ENCODE data around the gene ZNF33B. TPM values are rescaled to one million over a fixed set of nuclear protein-coding genes. Genes with fewer than 3 reads are reported as not detected.

Gene ZNF33B
- total and polyA plus RNA-seq, 9 of the 15 experiments (the other 6 are each of a cell fraction or from before 2014, with no cell fraction given) = 6.9 to 23.9 (median 15.4) TPM

- no peak for TF ChIP-seq ZNF146 (CRISPR knock-in tag; IDR thresholded peaks at IDR 0.05; ENCODE audit: unreplicated experiment)
- peak in 1 of 2 experiments; percentile 98 for TF ChIP-seq AFF1 (IDR thresholded peaks at IDR 0.05; ENCODE audit: low read depth in 1 of 2, partially characterized antibody in 2 of 2)
- peak; percentile 87; the same call in 1 of the 2 replicates for TF ChIP-seq MBD2 (IDR thresholded peaks at IDR 0.05; ENCODE audit: borderline replicate concordance, low read depth)
- TF ChIP-seq, protein P1, sequence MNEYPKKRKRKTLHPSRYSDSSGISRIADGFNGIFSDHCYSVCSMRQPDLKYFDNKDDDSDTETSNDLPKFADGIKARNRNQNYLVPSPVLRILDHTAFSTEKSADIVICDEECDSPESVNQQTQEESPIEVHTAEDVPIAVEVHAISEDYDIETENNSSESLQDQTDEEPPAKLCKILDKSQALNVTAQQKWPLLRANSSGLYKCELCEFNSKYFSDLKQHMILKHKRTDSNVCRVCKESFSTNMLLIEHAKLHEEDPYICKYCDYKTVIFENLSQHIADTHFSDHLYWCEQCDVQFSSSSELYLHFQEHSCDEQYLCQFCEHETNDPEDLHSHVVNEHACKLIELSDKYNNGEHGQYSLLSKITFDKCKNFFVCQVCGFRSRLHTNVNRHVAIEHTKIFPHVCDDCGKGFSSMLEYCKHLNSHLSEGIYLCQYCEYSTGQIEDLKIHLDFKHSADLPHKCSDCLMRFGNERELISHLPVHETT (CRISPR knock-in tag; conservative IDR thresholded peaks at IDR 0.05 in 1 of 2, IDR thresholded peaks at IDR 0.05 in 1 of 2) = peak in 1 of 2 experiments; percentile 55; a peak in 2 of 4 replicates
- no peak for TF ChIP-seq CEBPB (tag; IDR thresholded peaks at IDR 0.05)
- TF ChIP-seq ARID4B (CRISPR knock-in tag; IDR thresholded peaks at IDR 0.05) = peak; percentile 86
- no peak for TF ChIP-seq RFX5 (IDR thresholded peaks at IDR 0.05; ENCODE audit: low read depth, low read length)
- no peak for TF ChIP-seq ARID1B (IDR thresholded peaks at IDR 0.05)
- TF ChIP-seq SAP30 (IDR thresholded peaks at IDR 0.05; ENCODE audit: borderline replicate concordance, insufficient read depth, low read depth, low read length, poor library complexity, severe bottlenecking) = peak; percentile 82
- TF ChIP-seq TOE1 (IDR thresholded peaks at IDR 0.05; ENCODE audit: borderline replicate concordance) = no peak; the same call in 1 of the 2 replicates
- 0 out of 2 replicates have a peak, but pooled peaks have one; percentile 60 for TF ChIP-seq TOE1 (CRISPR knock-in tag; IDR thresholded peaks at IDR 0.05; ENCODE audit: borderline replicate concordance, low read depth)
- peak; percentile 59; the same call in 1 of the 2 replicates for TF ChIP-seq ELF1 (tag; IDR thresholded peaks at IDR 0.05)
- TF ChIP-seq ZNF354B (CRISPR knock-in tag; IDR thresholded peaks at IDR 0.05) = no peak
Observed at GRCh38 chr10:42552188-42553063, 85.9 kb downstream of the ZNF33B start (continued).
